ENCODE data around the gene ATOSA.

GRCh38 chr15:52682200-52682599 is 3.0 kb upstream of the ATOSA start:
- TF ChIP-seq CTCF (IDR thresholded peaks at IDR 0.05), result no peak
- no peak for TF ChIP-seq ZFX (IDR thresholded peaks at IDR 0.05; ENCODE audit: borderline replicate concordance)

Measured in 22Rv1 (cell line).